Ureter (tissue), 1 donor: ENCODE results near the gene NCKAP5. TPM values are rescaled to one million over a fixed set of nuclear protein-coding genes. Genes with fewer than 3 reads are reported as not detected.

Experiments
- DNase-seq: peaks from one replicate; pipeline ENCODE4 v3.0.0-alpha.2; 2020; ENCODE audit warnings: low spot score
- total RNA-seq: library from RNA; stranded (reverse); gene quantifications from one replicate; pipeline ENCODE4 v1.2.4, GENCODE V29; 2023
- donor health status: DM: yes; HTN: yes; CAD: no.

Gene NCKAP5
- total RNA-seq, 1 donor from 2014 or later, result 7.3 TPM

- no peak for DNase-seq
Measured at GRCh38 chr2:132804051-132804450, 764.2 kb downstream of the NCKAP5 start.

- no peak for DNase-seq
Measured at GRCh38 chr2:132798341-132798740, 769.9 kb downstream of the NCKAP5 start.

GRCh38 chr2:132797556-132797955 lies 770.7 kb downstream of the NCKAP5 start:
- no peak for DNase-seq

GRCh38 chr2:132797071-132797470 lies 771.2 kb downstream of the NCKAP5 start:
- no peak for DNase-seq

- no peak for DNase-seq
Measured at GRCh38 chr2:132795220-132795619, 773.0 kb downstream of the NCKAP5 start.

- no peak for DNase-seq
Measured at GRCh38 chr2:132793532-132793931, 774.7 kb downstream of the NCKAP5 start.

- DNase-seq, result no peak
Measured at GRCh38 chr2:132790207-132790785, 778.0 kb downstream of the NCKAP5 start.

- DNase-seq, result no peak
Measured at GRCh38 chr2:132789066-132789465, 779.2 kb downstream of the NCKAP5 start.

GRCh38 chr2:132788310-132788838 lies 779.9 kb downstream of the NCKAP5 start:
- no peak for DNase-seq

GRCh38 chr2:132783883-132784282 lies 784.4 kb downstream of the NCKAP5 start:
- DNase-seq, result no peak

GRCh38 chr2:132782176-132782783 lies 786.0 kb downstream of the NCKAP5 start:
- no peak for DNase-seq

- no peak for DNase-seq
Measured at GRCh38 chr2:132780651-132781050, 787.6 kb downstream of the NCKAP5 start.

- DNase-seq, result no peak
Measured at GRCh38 chr2:132779206-132779721, 789.0 kb downstream of the NCKAP5 start.

GRCh38 chr2:132776287-132776686 lies 792.0 kb downstream of the NCKAP5 start:
- DNase-seq, result no peak

GRCh38 chr2:132774189-132774588 lies 794.1 kb downstream of the NCKAP5 start:
- no peak for DNase-seq

- DNase-seq, result no peak
Measured at GRCh38 chr2:132773331-132773730, 794.9 kb downstream of the NCKAP5 start.

- DNase-seq, result no peak
Measured at GRCh38 chr2:132772340-132772739, 795.9 kb downstream of the NCKAP5 start.

- no peak for DNase-seq
Measured at GRCh38 chr2:132766573-132766972, 801.7 kb downstream of the NCKAP5 start.

GRCh38 chr2:132761437-132761836 lies 806.8 kb downstream of the NCKAP5 start:
- no peak for DNase-seq

- no peak for DNase-seq
Measured at GRCh38 chr2:132760971-132761370, 807.3 kb downstream of the NCKAP5 start.

- no peak for DNase-seq
Measured at GRCh38 chr2:132760405-132760804, 807.9 kb downstream of the NCKAP5 start.

GRCh38 chr2:132758995-132759394 lies 809.3 kb downstream of the NCKAP5 start:
- DNase-seq, result no peak

GRCh38 chr2:132757676-132758075 lies 810.6 kb downstream of the NCKAP5 start:
- no peak for DNase-seq
